GM19099 (cell line): ENCODE results near the gene PTBP3.

Source experiments
- POLR2A ChIP-seq: IDR thresholded peaks from 3 replicates; pipeline ENCODE4 v1.6.1; 2011; ENCODE audit warnings: low read depth; ENCODE audit not compliant: insufficient read length; ENCODE audit errors: extremely low read depth

PTBP3 gene

GRCh38 chr9:112361601-112362000 lies 28.2 kb upstream of the PTBP3 start:
- no peak for TF ChIP-seq POLR2A

- no peak for TF ChIP-seq POLR2A
Observed at GRCh38 chr9:112360047-112360804, 26.8 kb upstream of the PTBP3 start.

- TF ChIP-seq POLR2A, result no peak
Observed at GRCh38 chr9:112355427-112355897, 22.0 kb upstream of the PTBP3 start.

- TF ChIP-seq POLR2A, result no peak
Observed at GRCh38 chr9:112354081-112354743, 20.8 kb upstream of the PTBP3 start.

- no peak for TF ChIP-seq POLR2A
Observed at GRCh38 chr9:112352209-112352608, 18.8 kb upstream of the PTBP3 start.

DNA sequence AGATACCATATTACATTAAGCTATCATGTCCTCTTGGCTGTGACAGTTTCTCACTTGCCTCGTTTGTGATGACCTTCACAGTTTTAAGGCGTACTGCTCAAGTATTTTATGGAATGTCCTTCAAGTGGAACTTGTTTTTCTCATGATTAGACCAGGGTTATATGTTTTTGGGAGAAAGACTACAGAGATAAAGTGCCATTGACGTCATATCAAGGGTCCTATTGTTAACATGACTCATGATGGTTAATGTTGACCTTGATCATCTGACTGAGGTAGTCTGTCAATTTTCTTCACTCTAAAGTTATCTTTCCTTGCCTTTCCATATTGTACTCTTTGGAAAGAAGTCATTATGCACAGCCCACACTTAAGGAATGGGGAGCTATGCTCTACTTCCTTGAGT lies 17.8 kb upstream of the PTBP3 start:
- TF ChIP-seq POLR2A, result no peak

DNA sequence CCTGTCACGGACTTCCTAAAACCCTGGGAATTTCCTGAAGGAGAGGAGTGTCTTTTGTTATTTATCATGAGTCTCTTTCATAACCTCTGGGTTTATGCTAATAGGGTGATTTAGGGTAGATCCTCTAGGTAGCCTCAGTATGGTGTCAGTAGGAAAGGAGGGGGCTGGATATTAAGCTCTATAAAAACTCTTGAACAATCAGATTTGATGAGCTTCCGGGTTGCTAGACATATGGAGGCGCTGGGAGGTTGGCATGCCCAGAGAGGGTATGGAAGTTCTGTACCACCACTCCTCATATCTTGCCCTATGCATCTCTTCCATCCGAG lies 15.6 kb upstream of the PTBP3 start:
- TF ChIP-seq POLR2A, result no peak

GRCh38 chr9:112348257-112349007 lies 15.0 kb upstream of the PTBP3 start:
- peak; percentile 38 for TF ChIP-seq POLR2A

DNA sequence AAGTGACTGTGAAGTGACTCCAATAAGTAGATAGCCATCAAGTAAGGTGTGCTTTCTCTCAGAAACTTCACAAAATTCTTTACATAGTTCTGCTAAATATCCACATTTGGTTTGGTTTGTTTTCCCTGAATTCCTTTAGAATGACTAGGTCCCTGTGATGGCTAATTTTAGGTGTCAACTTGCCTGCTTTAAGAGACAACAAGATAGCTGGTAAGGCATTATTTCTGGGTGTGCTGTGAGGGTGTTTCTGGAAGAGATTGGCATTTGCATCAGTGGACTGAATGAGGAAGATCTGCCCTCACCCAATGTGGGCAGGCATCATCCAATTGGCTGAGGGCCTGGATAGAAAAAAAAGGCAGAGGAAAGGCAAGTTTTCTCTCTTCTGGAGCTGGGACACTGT lies 8.3 kb upstream of the PTBP3 start:
- TF ChIP-seq POLR2A, result no peak

DNA sequence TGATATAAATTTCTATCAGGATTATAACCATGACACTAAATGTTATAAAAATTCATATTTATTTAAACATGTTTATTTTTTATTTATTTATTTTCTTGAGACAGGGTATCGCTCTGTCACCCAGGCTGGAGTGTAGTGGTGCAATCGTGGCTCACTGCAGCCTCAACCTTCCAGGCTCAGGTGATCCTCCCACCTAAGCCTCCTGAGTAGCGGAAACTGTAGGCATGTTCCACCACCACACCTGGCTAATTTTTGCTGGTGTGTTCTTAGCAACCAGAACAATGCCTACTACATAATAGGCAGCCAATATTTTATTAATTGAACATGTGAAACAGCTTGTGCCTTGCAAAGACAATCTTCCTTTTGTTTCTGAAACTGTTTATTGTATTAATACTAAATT lies 6.5 kb upstream of the PTBP3 start:
- TF ChIP-seq POLR2A, result no peak

- no peak for TF ChIP-seq POLR2A
Observed at GRCh38 chr9:112338561-112338960, 5.1 kb upstream of the PTBP3 start.

- no peak for TF ChIP-seq POLR2A
Observed at GRCh38 chr9:112337547-112337946, 4.1 kb upstream of the PTBP3 start.

- no peak for TF ChIP-seq POLR2A
Observed at GRCh38 chr9:112334432-112334841, 1.0 kb upstream of the PTBP3 start.

- TF ChIP-seq POLR2A, result no peak
Observed at GRCh38 chr9:112333639-112334431, 416 bp upstream of the PTBP3 start.

- TF ChIP-seq POLR2A, result no peak
Observed at GRCh38 chr9:112332674-112332976, 794 bp downstream of the PTBP3 start.
